ENCODE data around the gene ELF4.

Gene ELF4

GRCh38 chrX:130055103-130055502 lies 55.2 kb downstream of the ELF4 start:
- Mint-ChIP-seq H3K27me3 (no peaks in the 10 kb centered on the region), H3K36me3 (peaks cover 2% of the 10 kb centered on the region), H3K27ac (no peak overlapping the region), H3K4me3 (no peak overlapping the region), H3K9me3 (ENCODE audit: low read depth) (no peaks in the 10 kb centered on the region), H3K4me1 (ENCODE audit: low read depth) (peaks cover 3% of the 10 kb centered on the region)

GRCh38 chrX:130053236-130053635 lies 57.1 kb downstream of the ELF4 start:
- peaks cover 5% of the 10 kb centered on the region for H3K36me3 Mint-ChIP-seq
- H3K4me3 Mint-ChIP-seq: no peak overlapping the region
- H3K4me1 Mint-ChIP-seq (ENCODE audit: low read depth): no peaks in the 10 kb centered on the region
- H3K27ac Mint-ChIP-seq: no peak overlapping the region
- no peaks in the 10 kb centered on the region for H3K9me3 Mint-ChIP-seq (ENCODE audit: low read depth)
- H3K27me3 Mint-ChIP-seq: no peaks in the 10 kb centered on the region

- peaks cover 5% of the 10 kb centered on the region for H3K36me3 Mint-ChIP-seq
- no peaks in the 10 kb centered on the region for H3K9me3 Mint-ChIP-seq (ENCODE audit: low read depth)
- no peak overlapping the region for H3K4me3 Mint-ChIP-seq
- no peaks in the 10 kb centered on the region for H3K27me3 Mint-ChIP-seq
- no peaks in the 10 kb centered on the region for H3K4me1 Mint-ChIP-seq (ENCODE audit: low read depth)
- H3K27ac Mint-ChIP-seq: no peak overlapping the region
Measured at GRCh38 chrX:130051176-130051845, 59.0 kb downstream of the ELF4 start.

- H3K27me3 Mint-ChIP-seq: no peaks in the 10 kb centered on the region
- no peaks in the 10 kb centered on the region for H3K9me3 Mint-ChIP-seq (ENCODE audit: low read depth)
- no peak overlapping the region for H3K27ac Mint-ChIP-seq
- H3K36me3 Mint-ChIP-seq: peaks cover 5% of the 10 kb centered on the region
- no peak overlapping the region for H3K4me3 Mint-ChIP-seq
- no peaks in the 10 kb centered on the region for H3K4me1 Mint-ChIP-seq (ENCODE audit: low read depth)
Measured at GRCh38 chrX:130049821-130050220, 60.5 kb downstream of the ELF4 start.

GRCh38 chrX:130048686-130049222 lies 61.5 kb downstream of the ELF4 start:
- Mint-ChIP-seq H3K4me1 (ENCODE audit: low read depth) (no peaks in the 10 kb centered on the region), H3K27me3 (no peaks in the 10 kb centered on the region), H3K36me3 (peaks cover 2% of the 10 kb centered on the region), H3K4me3 (no peak overlapping the region), H3K9me3 (ENCODE audit: low read depth) (no peaks in the 10 kb centered on the region), H3K27ac (no peak overlapping the region)

- Mint-ChIP-seq H3K4me1 (ENCODE audit: low read depth) (no peaks in the 10 kb centered on the region), H3K9me3 (ENCODE audit: low read depth) (no peaks in the 10 kb centered on the region), H3K4me3 (no peak overlapping the region), H3K27ac (no peak overlapping the region), H3K36me3 (peaks cover 2% of the 10 kb centered on the region), H3K27me3 (no peaks in the 10 kb centered on the region)
Measured at GRCh38 chrX:130047416-130047815, 62.9 kb downstream of the ELF4 start.

GRCh38 chrX:130039847-130040246 lies 70.5 kb downstream of the ELF4 start:
- no peak overlapping the region for H3K4me3 Mint-ChIP-seq
- no peaks in the 10 kb centered on the region for H3K9me3 Mint-ChIP-seq (ENCODE audit: low read depth)
- no peaks in the 10 kb centered on the region for H3K36me3 Mint-ChIP-seq
- no peak overlapping the region for H3K27ac Mint-ChIP-seq
- no peaks in the 10 kb centered on the region for H3K4me1 Mint-ChIP-seq (ENCODE audit: low read depth)
- no peaks in the 10 kb centered on the region for H3K27me3 Mint-ChIP-seq

- Mint-ChIP-seq H3K36me3 (no peaks in the 10 kb centered on the region), H3K9me3 (ENCODE audit: low read depth) (no peaks in the 10 kb centered on the region), H3K27me3 (no peaks in the 10 kb centered on the region), H3K27ac (no peak overlapping the region), H3K4me3 (no peak overlapping the region), H3K4me1 (ENCODE audit: low read depth) (no peaks in the 10 kb centered on the region)
Measured at GRCh38 chrX:130034178-130034577, 76.1 kb downstream of the ELF4 start.

- Mint-ChIP-seq H3K9me3 (ENCODE audit: low read depth) (no peaks in the 10 kb centered on the region), H3K4me3 (no peak overlapping the region), H3K27ac (no peak overlapping the region), H3K36me3 (peaks cover 2% of the 10 kb centered on the region), H3K27me3 (no peaks in the 10 kb centered on the region), H3K4me1 (ENCODE audit: low read depth) (peaks cover 1% of the 10 kb centered on the region)
Measured at GRCh38 chrX:130032552-130032951, 77.7 kb downstream of the ELF4 start.

- Mint-ChIP-seq H3K27me3 (no peaks in the 10 kb centered on the region), H3K4me1 (ENCODE audit: low read depth) (peaks cover 1% of the 10 kb centered on the region), H3K27ac (no peak overlapping the region), H3K4me3 (no peak overlapping the region), H3K36me3 (peaks cover 2% of the 10 kb centered on the region), H3K9me3 (ENCODE audit: low read depth) (no peaks in the 10 kb centered on the region)
Measured at GRCh38 chrX:130030826-130031225, 79.5 kb downstream of the ELF4 start.

GRCh38 chrX:130028196-130028595 lies 82.1 kb downstream of the ELF4 start:
- H3K27ac Mint-ChIP-seq: no peak overlapping the region

GRCh38 chrX:130027569-130027968 lies 82.7 kb downstream of the ELF4 start:
- no peaks in the 10 kb centered on the region for H3K9me3 Mint-ChIP-seq (ENCODE audit: low read depth)
- H3K27me3 Mint-ChIP-seq: no peaks in the 10 kb centered on the region
- peaks cover 11% of the 10 kb centered on the region for H3K4me1 Mint-ChIP-seq (ENCODE audit: low read depth)
- H3K36me3 Mint-ChIP-seq: peaks cover 2% of the 10 kb centered on the region
- H3K4me3 Mint-ChIP-seq: no peak overlapping the region
- no peak overlapping the region for H3K27ac Mint-ChIP-seq

More at GRCh38 chrX:130028196-130028595, 82.1 kb downstream of the ELF4 start:
- no peaks in the 10 kb centered on the region for H3K9me3 Mint-ChIP-seq (ENCODE audit: low read depth)
- H3K36me3 Mint-ChIP-seq: peaks cover 2% of the 10 kb centered on the region
- peaks cover 11% of the 10 kb centered on the region for H3K4me1 Mint-ChIP-seq (ENCODE audit: low read depth)
- no peaks in the 10 kb centered on the region for H3K27me3 Mint-ChIP-seq
- H3K4me3 Mint-ChIP-seq: no peak overlapping the region

GRCh38 chrX:130025256-130025655 lies 85.0 kb downstream of the ELF4 start:
- Mint-ChIP-seq H3K9me3 (ENCODE audit: low read depth) (no peaks in the 10 kb centered on the region), H3K4me1 (ENCODE audit: low read depth) (peaks cover 11% of the 10 kb centered on the region), H3K27ac (no peak overlapping the region), H3K36me3 (peaks cover 2% of the 10 kb centered on the region), H3K4me3 (no peak overlapping the region), H3K27me3 (no peaks in the 10 kb centered on the region)

- peak overlapping the region; percentile 80 for H3K27ac Mint-ChIP-seq
- H3K9me3 Mint-ChIP-seq (ENCODE audit: low read depth): no peaks in the 10 kb centered on the region
- H3K27me3 Mint-ChIP-seq: no peaks in the 10 kb centered on the region
- H3K36me3 Mint-ChIP-seq: peaks cover 2% of the 10 kb centered on the region
- peaks cover 11% of the 10 kb centered on the region for H3K4me1 Mint-ChIP-seq (ENCODE audit: low read depth)
- no peak overlapping the region for H3K4me3 Mint-ChIP-seq
Measured at GRCh38 chrX:130024127-130024526, 86.2 kb downstream of the ELF4 start.

GRCh38 chrX:130020661-130021324 lies 89.5 kb downstream of the ELF4 start:
- H3K36me3 Mint-ChIP-seq: no peaks in the 10 kb centered on the region
- H3K27me3 Mint-ChIP-seq: no peaks in the 10 kb centered on the region
- no peak overlapping the region for H3K27ac Mint-ChIP-seq
- H3K4me3 Mint-ChIP-seq: no peak overlapping the region
- peaks cover 10% of the 10 kb centered on the region for H3K4me1 Mint-ChIP-seq (ENCODE audit: low read depth)
- no peaks in the 10 kb centered on the region for H3K9me3 Mint-ChIP-seq (ENCODE audit: low read depth)
